ENCODE results near the gene ATP13A3. TPM values are rescaled to one million over a fixed set of nuclear protein-coding genes. Genes with fewer than 3 reads are reported as not detected.
A peak's percentile ranks its signal among the peaks of the same experiment; 100 is the strongest.

Gene ATP13A3
- total and polyA plus RNA-seq, 9 of the 15 experiments (the other 6 are each of a cell fraction or from before 2014, with no cell fraction given) = 16.6 to 135 (median 86.6) TPM

GRCh38 chr3:194397757-194398312, 89.0 kb downstream of the ATP13A3 start:
- ATAC-seq (no peak), FAIRE-seq (no peak), DNase-seq (ENCODE audit: extremely low read depth in 1 of 4, low spot score in 3 of 4) (no peak)
- ChIA-PET POLR2A (interaction anchor here (0.6 to 2.0 kb wide), 2 partner anchors 12 to 43 kb away, joined by 3 to 4 read pairs; no protein-coding TSS in a partner anchor), CTCF (ENCODE audit: low intra/inter-chr PET ratio) (interaction anchor here (0.6 kb wide), 1 partner anchor 13 kb away, joined by 3 read pairs; no protein-coding TSS in a partner anchor)
- intact Hi-C loops (cut with micrococcal nuclease) = no loop called here
- Histone ChIP-seq H4K20me1 (replicated peaks; ENCODE audit: control insufficient read depth, insufficient read depth, low read length) (no peaks in the 10 kb centered on the region), H3K9me1 (ENCODE audit: control insufficient read depth, insufficient read depth, low read length) (no peaks in the 10 kb centered on the region), H3K36me3 (ENCODE audit: control insufficient read depth, insufficient read depth, low read length) (no peaks in the 10 kb centered on the region), H3K4me3 (no peak overlapping the region), H3K27me3 (ENCODE audit: control insufficient read depth in 2 of 2, insufficient read depth in 2 of 2, low read length in 2 of 2) (0 out of 5 replicates have a peak, but pooled peaks cover 0 to under 1% of the 10 kb centered on the region in 2 experiments), H3K4me1 (replicated peaks in 1 of 2; ENCODE audit: control insufficient read depth in 2 of 2, insufficient read depth in 2 of 2, low read length in 2 of 2) (peaks cover 5 to 25% of the 10 kb centered on the region in 2 experiments; a peak in 4 of 5 replicates), H3K4me2 (ENCODE audit: insufficient read depth, low read length) (no peak overlapping the region), H3K79me2 (ENCODE audit: control insufficient read depth, insufficient read depth, low read length) (no peaks in the 10 kb centered on the region), H3K9ac (ENCODE audit: insufficient read depth in 1 of 2, low read depth in 2 of 2, low read length in 2 of 2) (no peak overlapping the region), H2AFZ (ENCODE audit: low read depth, low read length) (no peak overlapping the region), H3K9me3 (replicated peaks; ENCODE audit: control insufficient read depth, insufficient read depth, low read depth, low read length) (no peaks in the 10 kb centered on the region), H3K27ac (ENCODE audit: extremely low read depth, low read depth, low read length) (no peak overlapping the region)
- TF ChIP-seq E2F3 (CRISPR knock-in tag; IDR thresholded peaks at IDR 0.05) (no peak), ZBTB33 (CRISPR knock-in tag; IDR thresholded peaks at IDR 0.05) (peak; percentile 79)
- in situ Hi-C loops (cut with MboI) = no loop called here
- no TSS peak for BruUV-seq (replicated peaks)
- 77% methylated on average over 20 of the region's 38 CpGs for WGBS (ENCODE audit: insufficient coverage, low coverage, missing lambda C conversion rate)
